Hepatocyte (in vitro differentiated cells): ENCODE data around the gene PPID.

ENCODE experiments used
- EZH2 ChIP-seq: fragments of 200-600 bp; sonication (generic); IDR thresholded peaks from 2 replicates; pipeline ENCODE4 v1.6.1; 2016; ENCODE audit warnings: antibody characterized with exemption, mild to moderate bottlenecking, borderline replicate concordance
- EZH2phosphoT487 ChIP-seq: fragments of 200-600 bp; sonication (generic); IDR thresholded peaks from one replicate; pipeline ENCODE4 v1.6.1; 2018; ENCODE audit warnings: antibody characterized with exemption, mild to moderate bottlenecking, low read depth, moderate library complexity; ENCODE audit not compliant: unreplicated experiment, severe bottlenecking
- TF ChIP-seq, protein P1 (sequence below): fragments of 200-600 bp; sonication (generic); IDR thresholded peaks from 2 replicates; pipeline ENCODE4 v1.5.1; 2016; ENCODE audit warnings: antibody characterized with exemption, mild to moderate bottlenecking; ENCODE audit not compliant: poor library complexity

DNA sequence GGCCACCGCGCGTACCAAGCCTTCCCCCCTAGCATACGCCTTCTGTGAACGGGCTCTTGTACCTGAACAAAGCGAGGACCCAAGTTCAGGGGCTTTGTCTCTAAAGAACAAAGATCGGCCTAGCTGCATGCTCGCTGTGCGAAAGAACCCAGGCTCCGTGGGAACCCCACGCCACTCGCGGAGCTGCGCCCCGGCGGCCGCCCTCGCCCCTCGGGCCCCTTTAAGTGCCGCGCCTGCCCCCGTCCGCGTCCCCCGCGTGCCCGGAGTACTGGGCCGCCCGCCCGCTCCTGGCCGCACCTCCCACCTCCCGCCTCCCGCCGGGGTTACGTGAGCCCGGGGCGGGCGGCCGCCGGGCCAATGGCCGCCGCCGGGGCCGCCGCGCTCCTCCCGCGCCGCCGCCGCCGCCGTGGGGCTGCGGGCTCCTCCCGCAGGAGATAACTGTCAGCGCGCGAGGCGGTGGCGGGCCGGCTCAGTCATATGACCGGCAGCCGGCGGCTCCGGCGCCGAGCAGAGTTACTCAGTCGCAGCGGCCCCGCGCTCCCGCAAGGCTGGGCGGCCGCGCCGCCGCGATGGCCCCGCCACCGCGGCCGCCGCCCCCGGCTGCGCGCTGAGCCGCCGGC is 45.5 kb upstream of the PPID start, which contains the start of gene FNIP2:
- TF ChIP-seq, protein P1, sequence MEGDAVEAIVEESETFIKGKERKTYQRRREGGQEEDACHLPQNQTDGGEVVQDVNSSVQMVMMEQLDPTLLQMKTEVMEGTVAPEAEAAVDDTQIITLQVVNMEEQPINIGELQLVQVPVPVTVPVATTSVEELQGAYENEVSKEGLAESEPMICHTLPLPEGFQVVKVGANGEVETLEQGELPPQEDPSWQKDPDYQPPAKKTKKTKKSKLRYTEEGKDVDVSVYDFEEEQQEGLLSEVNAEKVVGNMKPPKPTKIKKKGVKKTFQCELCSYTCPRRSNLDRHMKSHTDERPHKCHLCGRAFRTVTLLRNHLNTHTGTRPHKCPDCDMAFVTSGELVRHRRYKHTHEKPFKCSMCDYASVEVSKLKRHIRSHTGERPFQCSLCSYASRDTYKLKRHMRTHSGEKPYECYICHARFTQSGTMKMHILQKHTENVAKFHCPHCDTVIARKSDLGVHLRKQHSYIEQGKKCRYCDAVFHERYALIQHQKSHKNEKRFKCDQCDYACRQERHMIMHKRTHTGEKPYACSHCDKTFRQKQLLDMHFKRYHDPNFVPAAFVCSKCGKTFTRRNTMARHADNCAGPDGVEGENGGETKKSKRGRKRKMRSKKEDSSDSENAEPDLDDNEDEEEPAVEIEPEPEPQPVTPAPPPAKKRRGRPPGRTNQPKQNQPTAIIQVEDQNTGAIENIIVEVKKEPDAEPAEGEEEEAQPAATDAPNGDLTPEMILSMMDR = no peak
- no peak for TF ChIP-seq EZH2phosphoT487
- no peak for TF ChIP-seq EZH2
